ENCODE measurements around the gene FAU. TPM values are rescaled to one million over a fixed set of nuclear protein-coding genes. Genes with fewer than 3 reads are reported as not detected.
A peak's percentile ranks its signal among the peaks of the same experiment; 100 is the strongest.

Gene FAU
- total and polyA plus RNA-seq, 2 of the 13 experiments (the other 11 are each of a cell fraction or from before 2014, with no cell fraction given) = 374 to 869 TPM

- TF ChIP-seq, protein P1, sequence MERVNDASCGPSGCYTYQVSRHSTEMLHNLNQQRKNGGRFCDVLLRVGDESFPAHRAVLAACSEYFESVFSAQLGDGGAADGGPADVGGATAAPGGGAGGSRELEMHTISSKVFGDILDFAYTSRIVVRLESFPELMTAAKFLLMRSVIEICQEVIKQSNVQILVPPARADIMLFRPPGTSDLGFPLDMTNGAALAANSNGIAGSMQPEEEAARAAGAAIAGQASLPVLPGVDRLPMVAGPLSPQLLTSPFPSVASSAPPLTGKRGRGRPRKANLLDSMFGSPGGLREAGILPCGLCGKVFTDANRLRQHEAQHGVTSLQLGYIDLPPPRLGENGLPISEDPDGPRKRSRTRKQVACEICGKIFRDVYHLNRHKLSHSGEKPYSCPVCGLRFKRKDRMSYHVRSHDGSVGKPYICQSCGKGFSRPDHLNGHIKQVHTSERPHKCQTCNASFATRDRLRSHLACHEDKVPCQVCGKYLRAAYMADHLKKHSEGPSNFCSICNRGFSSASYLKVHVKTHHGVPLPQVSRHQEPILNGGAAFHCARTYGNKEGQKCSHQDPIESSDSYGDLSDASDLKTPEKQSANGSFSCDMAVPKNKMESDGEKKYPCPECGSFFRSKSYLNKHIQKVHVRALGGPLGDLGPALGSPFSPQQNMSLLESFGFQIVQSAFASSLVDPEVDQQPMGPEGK (CRISPR knock-in tag; IDR thresholded peaks at IDR 0.05) = peak; percentile 88
- no peak for TF ChIP-seq NBN (conservative IDR thresholded peaks at IDR 0.05)
- TF ChIP-seq, protein P2, sequence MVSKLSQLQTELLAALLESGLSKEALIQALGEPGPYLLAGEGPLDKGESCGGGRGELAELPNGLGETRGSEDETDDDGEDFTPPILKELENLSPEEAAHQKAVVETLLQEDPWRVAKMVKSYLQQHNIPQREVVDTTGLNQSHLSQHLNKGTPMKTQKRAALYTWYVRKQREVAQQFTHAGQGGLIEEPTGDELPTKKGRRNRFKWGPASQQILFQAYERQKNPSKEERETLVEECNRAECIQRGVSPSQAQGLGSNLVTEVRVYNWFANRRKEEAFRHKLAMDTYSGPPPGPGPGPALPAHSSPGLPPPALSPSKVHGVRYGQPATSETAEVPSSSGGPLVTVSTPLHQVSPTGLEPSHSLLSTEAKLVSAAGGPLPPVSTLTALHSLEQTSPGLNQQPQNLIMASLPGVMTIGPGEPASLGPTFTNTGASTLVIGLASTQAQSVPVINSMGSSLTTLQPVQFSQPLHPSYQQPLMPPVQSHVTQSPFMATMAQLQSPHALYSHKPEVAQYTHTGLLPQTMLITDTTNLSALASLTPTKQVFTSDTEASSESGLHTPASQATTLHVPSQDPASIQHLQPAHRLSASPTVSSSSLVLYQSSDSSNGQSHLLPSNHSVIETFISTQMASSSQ (IDR thresholded peaks at IDR 0.05; ENCODE audit: low read depth) = peak; percentile 8; the same call in 1 of the 2 replicates
- TF ChIP-seq, protein P2 (CRISPR knock-in tag; IDR thresholded peaks at IDR 0.05; ENCODE audit: borderline replicate concordance) = peak; percentile 70; the same call in 1 of the 2 replicates
- TF ChIP-seq, protein P3, sequence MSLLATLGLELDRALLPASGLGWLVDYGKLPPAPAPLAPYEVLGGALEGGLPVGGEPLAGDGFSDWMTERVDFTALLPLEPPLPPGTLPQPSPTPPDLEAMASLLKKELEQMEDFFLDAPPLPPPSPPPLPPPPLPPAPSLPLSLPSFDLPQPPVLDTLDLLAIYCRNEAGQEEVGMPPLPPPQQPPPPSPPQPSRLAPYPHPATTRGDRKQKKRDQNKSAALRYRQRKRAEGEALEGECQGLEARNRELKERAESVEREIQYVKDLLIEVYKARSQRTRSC (CRISPR knock-in tag; IDR thresholded peaks at IDR 0.05; ENCODE audit: low read depth) = 0 out of 2 replicates have a peak, but pooled peaks have one; percentile 28
- TF ChIP-seq USF2 (IDR thresholded peaks at IDR 0.05; ENCODE audit: low read depth, low read length) = no peak
- TF ChIP-seq USF2 (CRISPR knock-in tag; IDR thresholded peaks at IDR 0.05; ENCODE audit: borderline replicate concordance) = no peak; the same call in 1 of the 2 replicates
- TF ChIP-seq ZBTB4 (CRISPR knock-in tag; IDR thresholded peaks at IDR 0.05; ENCODE audit: borderline replicate concordance) = no peak
- 0 out of 2 replicates have a peak, but pooled peaks have one; percentile 36 for TF ChIP-seq BATF2 (CRISPR knock-in tag; IDR thresholded peaks at IDR 0.05)
- no peak for TF ChIP-seq IKZF4 (CRISPR knock-in tag; IDR thresholded peaks at IDR 0.05; ENCODE audit: borderline replicate concordance, low read depth, not compliant biosample characterization)
- TF ChIP-seq SMC3 (IDR thresholded peaks at IDR 0.05; ENCODE audit: low read length) = no peak
- TF ChIP-seq HDAC1 (CRISPR knock-in tag; IDR thresholded peaks at IDR 0.05) = peak; percentile 81
- TF ChIP-seq JUN (CRISPR knock-in tag; IDR thresholded peaks at IDR 0.05) = no peak
- peak; percentile 37 for TF ChIP-seq JARID2 (CRISPR knock-in tag; IDR thresholded peaks at IDR 0.05; ENCODE audit: insufficient replicate concordance)
Observed at GRCh38 chr11:65134240-65134951, 12.5 kb upstream of the FAU start, which contains the start of gene SYVN1 (continued).

Data from HepG2 (cell line).